OCI-M2 (cell line): ENCODE measurements around the gene MAP2K6.

Experiments
- DNase-seq: peaks from one replicate; lab custom pipeline; 2025; ENCODE audit not compliant: unreplicated experiment; lab: John Stamatoyannopoulos, UW

Gene MAP2K6

DNA sequence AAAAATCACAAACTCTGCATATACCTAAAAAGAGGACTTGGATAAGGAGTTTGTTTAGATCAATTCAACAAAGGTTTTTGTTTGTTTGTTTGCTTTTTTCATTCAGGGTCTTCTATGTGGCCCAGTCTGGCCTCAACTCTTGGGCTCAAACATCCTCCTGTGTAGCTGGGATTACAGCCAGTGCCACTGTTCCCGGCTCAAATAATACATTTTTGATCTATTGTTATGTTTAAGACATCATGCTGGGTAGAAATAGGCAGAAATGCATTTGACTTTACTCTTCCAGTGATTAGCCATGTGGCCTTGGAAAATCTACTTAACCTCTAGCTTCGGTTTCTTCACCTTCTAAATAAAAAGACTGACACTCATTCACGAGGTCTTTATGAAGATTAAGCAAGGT, 11.5 kb downstream of the MAP2K6 start:
- no peak for DNase-seq

DNA sequence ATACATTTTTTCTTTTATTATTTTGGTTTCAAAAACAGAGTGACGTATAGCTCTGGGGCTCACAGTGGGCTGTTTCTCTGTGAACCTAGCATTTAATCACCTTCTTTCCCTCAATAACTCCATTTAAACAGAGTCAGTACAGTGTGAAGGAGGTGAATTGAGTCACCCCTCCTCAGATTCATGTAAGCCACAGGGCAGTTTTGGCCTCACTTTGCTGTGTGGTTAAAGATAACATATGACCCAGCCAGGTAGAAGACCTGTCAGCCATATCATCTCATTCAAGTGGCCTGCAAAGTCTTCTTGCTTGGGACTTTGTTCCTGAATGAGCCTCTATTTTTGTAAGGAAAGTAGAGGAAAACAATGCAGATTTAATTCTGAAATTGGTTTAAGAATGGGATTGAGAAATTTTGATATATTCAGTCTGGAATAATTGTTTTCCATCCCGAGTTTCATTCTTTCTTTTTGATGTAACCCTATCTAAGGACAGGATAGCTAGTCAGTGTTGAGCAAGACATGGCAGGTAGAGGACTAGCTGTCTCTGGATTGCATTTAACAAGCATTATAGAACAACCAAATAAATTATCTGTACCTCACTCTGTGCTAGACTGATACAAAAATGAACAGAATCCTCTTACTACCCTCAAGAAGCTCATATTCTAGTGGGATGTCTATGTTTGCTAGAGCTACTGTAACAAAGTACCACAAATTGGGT, 13.1 kb downstream of the MAP2K6 start:
- DNase-seq = no peak

DNA sequence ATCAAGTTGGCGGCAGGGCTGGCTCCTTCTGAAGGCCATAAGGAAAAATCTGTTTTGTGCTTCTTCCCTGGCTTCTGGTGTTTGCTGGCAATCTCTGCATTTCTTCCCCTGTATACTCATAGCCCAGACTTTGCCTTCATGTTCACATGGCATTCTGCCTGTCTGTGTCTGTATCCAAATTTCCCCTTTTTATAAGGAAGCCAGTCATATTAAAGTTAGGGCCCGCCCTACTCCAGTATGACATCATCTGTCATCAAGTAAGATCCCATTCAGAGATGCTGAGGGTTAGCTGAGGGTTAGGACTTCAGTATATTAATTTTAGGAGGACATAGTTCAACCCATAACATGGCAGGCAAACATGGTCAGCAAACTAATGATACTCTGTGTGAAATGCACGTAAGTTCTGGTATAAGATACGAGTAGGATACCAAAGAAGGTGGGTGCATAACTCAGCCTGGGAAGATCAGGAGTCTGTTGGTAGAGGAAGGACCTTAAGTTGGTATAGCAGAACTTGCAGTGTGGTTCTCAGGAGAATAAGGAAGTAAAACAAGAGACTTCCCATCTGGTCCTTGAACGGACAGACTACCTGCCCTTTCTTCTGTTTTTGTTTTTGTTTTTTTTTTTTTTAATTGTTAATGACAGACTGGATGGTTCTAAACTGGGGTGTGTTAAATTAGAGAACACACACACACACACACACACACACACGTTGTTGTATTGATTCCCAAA, 13.9 kb downstream of the MAP2K6 start:
- DNase-seq = no peak

DNA sequence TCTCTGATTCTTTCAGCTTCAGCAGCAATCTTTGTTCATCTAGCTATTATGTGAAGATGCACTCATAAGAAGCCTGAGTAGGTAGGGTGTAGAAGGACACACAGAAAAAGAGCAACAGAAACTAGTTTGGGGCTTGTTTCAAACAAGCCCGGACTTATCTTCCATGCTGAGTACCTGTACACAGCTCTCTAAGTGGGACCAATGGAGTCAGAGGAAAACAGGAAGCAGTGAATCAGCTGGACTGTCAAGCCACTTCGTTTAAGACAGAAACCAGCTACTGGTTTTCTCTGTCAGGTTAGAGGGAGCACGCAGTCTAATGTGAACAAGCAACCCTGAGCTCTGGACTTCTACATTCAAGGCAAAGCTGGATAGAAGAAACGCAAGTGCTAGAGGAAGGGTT, 16.0 kb downstream of the MAP2K6 start:
- DNase-seq = no peak

DNA sequence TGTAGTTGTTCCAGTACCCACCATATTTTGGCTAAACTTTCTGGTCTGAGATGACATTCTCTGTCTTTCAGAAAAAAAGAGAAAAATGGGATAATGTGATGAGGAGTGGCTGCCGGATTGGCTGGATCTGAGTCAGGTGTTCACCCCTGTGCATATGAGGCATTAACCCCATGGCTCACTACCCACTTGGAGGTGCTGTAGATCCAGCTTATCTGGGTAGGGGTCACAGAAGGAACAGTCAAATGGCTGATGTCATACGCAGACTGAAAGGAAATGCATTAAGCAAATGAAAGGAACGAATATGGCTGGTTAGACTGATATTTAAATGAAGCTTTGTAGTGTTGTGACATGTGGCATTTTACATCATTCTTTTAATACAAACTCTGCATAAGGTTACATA, 17.3 kb downstream of the MAP2K6 start:
- no peak for DNase-seq

DNA sequence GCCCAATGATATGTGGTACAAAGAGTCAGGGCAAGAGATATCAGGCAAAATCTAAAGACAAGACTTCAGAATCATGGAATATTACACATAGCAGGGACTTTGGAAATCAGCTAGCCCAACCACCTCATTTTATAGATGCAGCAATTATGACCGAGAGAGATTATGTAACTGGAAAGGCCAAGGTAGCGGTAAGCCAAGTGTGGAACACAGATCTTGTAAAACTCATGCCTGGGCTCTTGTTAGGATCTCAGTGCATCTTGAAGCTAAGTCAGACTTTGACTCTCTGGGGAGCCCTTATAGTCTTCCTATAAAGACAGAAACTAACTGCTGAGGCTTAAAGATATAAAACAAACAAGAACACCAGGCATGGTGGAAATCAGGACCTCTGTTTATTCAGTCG, 18.6 kb downstream of the MAP2K6 start:
- no peak for DNase-seq

DNA sequence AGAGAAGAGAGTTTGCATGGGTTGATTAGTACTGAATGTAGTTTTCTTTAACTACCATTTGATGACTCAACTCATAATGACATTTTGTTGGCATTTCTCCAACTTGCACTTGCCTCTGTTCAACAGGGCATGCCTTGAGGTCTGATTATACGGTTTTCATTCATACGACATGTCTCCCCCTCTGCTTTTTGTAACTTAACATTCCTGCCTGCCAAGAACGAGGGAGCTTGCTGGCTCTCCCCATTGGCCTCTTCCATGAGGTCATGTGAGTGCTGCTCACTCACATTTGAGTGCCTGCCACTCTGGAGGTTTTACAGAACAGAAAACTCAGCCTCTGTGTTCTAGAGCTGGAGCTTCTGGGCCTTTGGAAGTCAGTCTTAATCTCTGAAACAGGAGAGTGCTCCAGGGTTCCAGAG, 19.7 kb downstream of the MAP2K6 start:
- no peak for DNase-seq

DNA sequence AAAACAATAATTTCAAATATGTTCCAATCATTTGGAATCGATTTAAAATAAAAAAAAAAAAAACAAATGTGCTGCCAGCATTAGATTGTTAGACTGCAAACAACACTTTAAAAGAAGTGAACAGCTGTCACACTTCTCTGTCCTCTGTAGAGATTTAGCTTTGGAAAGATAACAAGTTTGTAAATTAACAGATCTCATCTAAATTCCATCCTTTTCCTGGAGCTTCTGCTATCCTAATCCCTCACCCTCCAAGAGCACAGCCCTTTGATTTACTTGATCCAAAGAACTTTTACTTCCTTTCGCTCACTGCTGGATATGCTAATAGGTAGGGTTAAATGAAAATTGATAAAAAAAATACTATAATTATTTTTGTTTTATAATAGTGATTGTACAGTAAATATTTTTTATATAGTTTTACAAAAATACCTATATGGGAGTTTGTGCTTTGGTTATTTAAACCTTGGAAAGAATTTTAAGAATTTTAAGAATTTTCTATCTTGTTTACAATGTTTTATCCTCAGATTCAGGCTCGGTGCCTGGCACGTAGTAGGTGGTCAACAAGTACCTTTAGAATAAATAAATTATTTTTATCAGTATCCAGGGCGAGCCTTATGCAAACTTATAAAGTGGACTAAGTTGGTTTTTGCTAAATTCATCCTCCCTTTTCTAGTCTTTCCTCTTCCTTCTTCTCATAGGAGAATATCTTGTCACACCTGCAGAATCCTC, 21.6 kb downstream of the MAP2K6 start:
- no peak for DNase-seq

DNA sequence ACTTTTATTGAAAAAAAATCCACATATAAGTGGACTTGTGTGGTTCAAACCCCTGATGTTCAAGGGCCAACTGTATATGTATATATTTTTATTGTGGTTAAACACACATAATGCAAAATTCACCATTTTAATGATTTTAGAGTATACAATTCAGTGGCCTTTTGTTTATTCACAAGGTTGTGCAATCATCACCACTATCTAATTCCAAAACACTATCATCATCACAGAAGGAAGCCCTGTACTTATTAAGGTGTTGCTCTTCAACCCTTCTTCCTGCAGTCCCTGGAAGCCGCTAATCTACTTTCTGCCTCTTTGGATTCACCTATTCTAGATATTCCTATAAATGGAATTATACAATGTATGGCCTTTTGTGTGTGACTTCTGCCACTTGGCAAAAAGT, 23.0 kb downstream of the MAP2K6 start:
- no peak for DNase-seq

DNA sequence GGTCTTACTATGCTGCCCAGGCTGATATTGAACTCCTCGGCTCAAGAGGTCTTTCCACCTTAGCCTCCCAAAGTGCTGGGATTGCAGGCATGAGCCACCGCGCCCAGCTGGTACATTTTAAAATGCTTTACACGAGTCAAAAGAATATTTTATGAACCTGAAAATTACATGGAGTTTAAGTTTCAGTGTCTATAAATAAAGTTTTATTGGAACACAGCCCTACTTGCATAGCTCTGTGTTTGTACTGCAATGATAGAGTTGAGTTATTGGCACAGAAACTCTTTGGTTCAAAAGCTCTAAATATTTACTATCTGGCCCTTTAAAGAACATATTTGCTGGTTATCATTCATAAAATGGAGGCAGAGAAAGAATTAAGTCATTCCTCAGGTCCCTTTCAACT, 24.3 kb downstream of the MAP2K6 start:
- no peak for DNase-seq

DNA sequence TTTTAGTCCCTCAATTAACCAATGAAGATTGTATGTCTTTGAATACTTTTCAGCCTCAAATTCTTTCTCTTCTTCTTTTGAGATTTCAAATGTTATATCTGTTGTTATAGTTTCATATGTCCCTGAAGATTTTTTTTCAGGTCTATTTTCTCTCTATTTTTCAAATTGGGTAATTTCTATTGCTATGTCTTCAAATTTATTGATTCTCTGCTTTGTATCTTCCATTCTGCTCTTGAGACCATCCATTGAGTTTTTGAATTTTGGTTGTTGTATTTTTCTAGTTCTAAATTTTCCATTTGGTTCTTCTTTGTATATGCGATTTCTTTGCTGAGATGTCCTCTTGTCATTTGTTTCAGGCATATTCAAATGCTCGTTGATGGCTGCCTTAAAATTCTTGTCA, 26.7 kb downstream of the MAP2K6 start:
- DNase-seq = no peak

DNA sequence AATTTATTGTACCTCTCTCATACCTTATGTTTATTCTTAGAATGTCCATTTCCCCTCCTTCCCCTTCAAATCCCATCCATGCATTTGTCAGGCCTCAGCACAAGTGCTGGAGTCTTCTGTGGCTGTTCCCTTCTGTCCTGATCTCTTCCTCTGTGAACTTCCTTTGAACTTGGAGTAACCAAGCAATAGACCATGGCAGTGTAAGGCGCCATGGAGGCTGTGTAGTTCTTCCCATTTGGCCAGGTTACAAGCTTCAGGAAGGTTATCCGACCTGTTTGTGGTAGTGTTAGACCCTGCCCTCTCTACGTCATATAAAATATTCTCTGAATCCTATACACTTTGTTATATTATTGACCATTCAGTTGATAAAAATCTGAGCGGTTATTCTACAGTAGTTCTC, 28.6 kb downstream of the MAP2K6 start:
- DNase-seq = no peak

DNA sequence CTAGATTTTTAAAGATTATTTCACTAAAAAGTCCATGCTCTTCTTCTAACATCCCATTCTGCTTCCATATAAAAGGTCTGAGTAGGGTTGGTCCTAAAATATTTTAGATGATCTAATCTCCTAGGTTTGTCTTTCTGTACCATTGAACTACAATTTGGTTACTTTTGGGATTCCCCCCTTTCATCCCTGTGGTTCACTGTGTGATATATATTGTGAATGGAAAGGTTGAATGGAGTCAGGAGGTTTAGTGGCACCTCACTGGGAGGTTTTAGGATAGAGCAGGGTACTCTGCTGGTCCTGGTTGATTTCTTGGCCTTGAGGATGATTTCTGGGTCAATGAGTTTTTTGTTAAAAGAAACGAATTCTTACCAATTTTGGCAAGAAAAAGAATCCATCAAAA, 29.5 kb downstream of the MAP2K6 start:
- DNase-seq = no peak

DNA sequence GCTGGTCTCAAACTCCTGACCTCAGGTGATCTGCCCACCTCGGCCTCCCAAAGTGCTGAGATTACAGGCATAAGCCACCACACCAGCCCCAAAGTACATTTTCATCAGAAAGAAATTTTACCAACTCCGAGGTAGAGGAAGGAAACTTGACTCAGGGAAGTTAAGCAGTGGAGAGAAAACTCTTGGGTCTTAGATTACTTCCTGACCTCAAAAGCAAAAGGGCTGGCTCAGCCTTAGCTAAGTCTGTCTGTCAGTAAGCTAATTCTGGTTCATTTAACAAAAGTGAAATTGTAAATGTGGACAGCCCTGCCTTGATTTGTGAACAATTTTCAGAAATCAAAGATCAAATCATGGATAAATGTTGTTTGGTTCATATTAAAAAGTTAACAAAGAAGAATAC, 30.6 kb downstream of the MAP2K6 start:
- DNase-seq = no peak

DNA sequence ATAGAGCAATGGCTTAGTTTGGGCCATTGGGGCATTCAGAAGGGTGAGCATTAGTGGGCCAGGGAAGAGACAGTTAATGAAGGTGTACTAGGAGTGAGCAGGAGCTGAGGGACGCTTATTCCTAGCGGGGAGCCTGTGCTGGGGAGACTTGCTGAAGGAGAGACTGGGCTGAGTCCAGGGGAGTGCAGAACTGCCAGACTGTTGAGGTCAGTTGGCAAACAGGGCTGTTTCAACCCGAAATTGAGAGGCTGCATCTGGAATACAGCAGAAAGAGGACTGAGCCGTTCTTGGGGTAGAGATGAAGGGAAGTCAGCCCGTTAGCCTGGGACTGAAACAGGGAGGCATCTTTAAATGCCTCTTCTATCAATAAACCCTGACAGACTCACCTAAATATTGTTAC, 33.2 kb downstream of the MAP2K6 start:
- no peak for DNase-seq

DNA sequence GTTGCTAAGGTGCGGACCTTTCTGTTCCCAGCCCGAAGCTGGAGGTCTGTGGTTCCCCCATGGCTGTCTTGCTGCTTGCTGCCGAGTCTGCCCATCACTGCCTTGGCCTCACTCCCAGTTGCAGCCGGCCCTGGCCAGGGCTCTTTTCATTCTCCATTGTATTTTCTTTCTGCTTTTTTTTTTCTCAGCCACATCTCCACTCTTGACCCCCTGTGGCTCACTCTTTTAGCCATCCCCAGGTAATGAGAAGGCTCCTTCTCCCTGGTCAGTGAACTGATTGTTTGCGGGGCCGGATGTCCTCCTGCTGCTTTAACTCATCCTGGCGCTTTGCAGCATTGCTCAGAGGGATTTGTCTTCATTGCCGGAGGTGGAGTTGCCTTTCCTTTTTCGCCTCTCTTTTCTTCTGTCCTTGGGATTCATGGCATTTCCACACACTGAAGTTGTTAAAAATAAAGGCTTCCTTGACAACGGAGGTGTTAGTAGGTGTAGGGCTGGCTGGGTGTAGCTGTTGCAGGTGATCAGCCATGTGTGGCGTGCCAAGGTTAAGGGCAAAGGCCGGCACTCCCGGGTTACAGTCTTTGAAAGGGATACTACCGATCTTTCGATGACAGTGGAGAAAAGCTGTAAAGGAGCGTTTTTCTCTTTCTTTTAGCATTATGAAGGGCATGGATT, 34.1 kb downstream of the MAP2K6 start:
- no peak for DNase-seq

DNA sequence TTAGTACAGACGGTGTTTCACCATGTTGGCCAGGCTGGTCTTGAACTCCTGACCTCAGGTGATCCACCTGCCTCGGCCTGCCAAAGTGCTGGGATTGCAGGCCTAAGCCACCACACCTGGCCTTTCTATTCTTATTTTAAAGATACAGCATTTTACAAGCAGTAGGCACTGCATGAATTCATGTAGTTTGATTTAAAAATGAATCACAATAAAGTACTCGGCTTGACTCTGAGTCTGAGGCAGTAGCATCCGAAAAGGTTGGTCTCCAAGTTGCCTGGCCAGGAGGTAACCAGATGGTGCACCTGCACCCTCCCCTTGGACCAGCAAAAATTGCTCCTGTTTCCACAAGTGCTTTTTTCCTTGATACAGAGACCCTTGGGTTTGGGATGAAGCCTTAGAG, 35.6 kb downstream of the MAP2K6 start:
- no peak for DNase-seq

DNA sequence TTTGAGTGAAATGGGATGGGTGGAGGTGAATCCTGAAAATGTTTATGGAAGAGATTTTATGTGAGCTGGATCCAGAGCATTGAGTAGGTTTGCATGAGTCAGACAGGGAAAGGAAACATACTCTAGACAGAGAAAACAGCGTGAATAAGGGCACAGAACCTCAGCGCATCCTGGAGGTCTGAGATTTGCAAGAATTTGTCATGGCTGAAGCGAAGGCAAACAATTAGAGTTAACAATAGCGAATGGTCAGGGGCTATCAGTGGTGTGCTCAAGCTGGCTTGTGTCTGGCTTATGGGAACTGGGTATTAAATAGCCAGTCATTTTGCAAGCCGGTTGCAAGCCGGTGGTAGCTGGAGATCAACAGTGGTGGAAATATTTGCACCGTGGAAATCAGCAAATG, 36.4 kb downstream of the MAP2K6 start:
- no peak for DNase-seq

DNA sequence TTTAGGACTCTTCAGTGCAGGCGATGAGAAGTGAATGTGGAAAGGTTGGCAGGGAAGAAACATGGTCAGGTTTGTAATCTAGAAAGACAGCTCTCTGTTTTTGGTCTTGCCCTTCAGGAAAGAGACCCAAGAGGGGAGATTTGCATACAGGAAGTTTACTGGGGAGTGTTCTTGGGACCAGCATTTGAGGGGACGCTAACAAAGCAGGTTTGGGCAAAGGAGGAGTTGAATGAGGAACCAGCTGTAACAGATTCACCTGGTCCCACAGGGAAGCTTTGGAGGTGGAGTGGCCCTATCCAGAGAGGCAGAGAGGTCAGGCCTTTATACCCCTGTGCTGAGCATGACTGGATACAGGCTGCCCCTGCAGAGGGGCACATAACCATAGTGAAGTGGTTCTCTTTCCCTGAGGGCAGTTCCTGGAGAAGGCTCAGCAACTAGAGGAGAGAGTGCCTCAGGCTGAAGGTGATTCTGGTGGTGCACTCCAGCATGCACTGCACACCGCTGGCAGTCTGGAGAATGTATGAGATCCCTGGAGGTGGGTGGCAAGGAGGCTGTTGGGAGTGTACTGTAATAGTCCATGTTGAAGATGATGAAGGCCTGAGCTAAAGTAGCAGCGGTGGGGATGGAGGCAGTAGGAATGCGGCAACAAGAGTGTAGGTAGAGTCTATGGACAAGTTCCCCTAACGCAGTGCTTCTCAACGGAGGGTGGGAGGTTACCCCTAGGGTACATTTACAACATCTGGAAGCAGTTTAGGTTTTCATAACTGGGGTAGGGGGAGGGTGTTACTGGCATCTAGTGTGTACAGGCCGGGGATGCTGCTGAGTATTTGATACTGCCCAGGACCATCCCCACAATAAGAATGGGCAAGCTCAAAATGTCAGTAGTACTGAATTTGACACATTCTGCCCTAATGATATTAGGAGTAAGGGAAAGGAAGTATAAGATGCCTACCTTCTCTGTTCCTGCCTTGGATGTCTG, 37.2 kb downstream of the MAP2K6 start:
- DNase-seq = no peak

DNA sequence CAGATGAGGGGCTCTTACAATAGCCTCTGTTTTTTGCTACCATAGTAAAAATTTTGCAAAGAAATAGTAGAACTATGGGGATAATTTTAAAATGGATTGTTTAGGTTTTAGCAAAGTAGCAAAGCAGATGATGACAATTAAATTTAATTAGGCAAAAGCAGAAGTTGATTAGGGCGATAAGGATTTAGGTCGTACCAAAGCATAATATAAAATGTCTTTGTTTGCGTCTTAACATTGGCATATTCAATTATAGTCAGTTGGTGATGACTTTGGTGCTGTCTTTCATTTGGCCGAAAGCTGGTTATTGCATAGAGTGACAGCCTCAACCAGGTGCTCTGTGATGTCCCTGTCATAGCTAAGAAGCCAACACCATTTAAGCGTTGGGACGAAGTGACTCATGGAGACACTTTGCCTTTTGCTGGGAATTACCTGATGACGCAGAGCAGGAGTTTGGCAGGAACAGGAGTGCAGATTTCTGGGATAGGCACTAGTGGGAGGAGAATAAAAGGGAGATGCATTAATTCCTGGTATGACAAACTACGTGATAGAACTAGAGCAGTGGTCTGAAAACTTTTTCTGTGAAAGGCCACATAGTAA, 38.3 kb downstream of the MAP2K6 start:
- no peak for DNase-seq
